OCI-LY3 (cell line): Measurements from ENCODE around the gene ZSCAN20.

Experiments used
- EZH2phosphoT487 ChIP-seq: fragments of 200-600 bp; shearing (Covaris generic); IDR thresholded peaks from 2 replicates; pipeline ENCODE4 v1.6.1; 2018; ENCODE audit warnings: antibody characterized with exemption, mixed run types, low read depth
- TF ChIP-seq, protein P1 (sequence below): fragments of 200-600, 300-600 bp; sonication (generic); IDR thresholded peaks from 2 replicates; pipeline ENCODE4 v1.5.1; 2014; ENCODE audit warnings: antibody characterized with exemption, low read length, low read depth

DNA sequence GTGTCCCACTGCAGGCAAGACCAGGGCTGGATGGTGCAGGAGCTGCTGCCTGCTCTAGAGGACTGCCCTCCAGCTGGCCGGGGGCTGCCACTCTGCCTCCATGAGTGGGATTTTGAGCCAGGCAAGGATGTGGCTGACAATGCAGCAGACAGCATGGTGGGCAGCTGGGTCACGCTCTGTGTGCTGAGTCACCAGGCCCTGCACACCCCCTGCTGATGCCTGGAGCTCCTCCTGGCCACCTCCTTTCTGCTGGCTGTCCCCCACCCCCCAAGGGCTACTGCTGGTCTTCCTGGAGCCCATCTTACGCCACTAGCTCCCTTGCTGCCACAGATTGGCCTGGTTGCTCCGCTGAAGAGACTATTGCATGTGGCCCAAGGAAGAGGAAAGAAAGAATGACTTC, 3.9 kb upstream of the ZSCAN20 start:
- TF ChIP-seq, protein P1, sequence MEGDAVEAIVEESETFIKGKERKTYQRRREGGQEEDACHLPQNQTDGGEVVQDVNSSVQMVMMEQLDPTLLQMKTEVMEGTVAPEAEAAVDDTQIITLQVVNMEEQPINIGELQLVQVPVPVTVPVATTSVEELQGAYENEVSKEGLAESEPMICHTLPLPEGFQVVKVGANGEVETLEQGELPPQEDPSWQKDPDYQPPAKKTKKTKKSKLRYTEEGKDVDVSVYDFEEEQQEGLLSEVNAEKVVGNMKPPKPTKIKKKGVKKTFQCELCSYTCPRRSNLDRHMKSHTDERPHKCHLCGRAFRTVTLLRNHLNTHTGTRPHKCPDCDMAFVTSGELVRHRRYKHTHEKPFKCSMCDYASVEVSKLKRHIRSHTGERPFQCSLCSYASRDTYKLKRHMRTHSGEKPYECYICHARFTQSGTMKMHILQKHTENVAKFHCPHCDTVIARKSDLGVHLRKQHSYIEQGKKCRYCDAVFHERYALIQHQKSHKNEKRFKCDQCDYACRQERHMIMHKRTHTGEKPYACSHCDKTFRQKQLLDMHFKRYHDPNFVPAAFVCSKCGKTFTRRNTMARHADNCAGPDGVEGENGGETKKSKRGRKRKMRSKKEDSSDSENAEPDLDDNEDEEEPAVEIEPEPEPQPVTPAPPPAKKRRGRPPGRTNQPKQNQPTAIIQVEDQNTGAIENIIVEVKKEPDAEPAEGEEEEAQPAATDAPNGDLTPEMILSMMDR, result no peak
- no peak for TF ChIP-seq EZH2phosphoT487
